RWPE2 (cell line): ENCODE measurements around the gene MUC5B.

Source experiments
- ATAC-seq: fragments of 200-7000 bp; cut with Tn5 transposase; 3 replicates; pipeline ENCODE4 v1.9.1; 2021; ENCODE audit warnings: low read depth
- DNase-seq: peaks from one replicate; pipeline ENCODE4 v3.0.0-alpha.2; 2020; ENCODE audit warnings: low spot score
- H3K27ac ChIP-seq: fragments of 450-650 bp; 2 replicates; pipeline ENCODE4 v1.5.1; 2017; ENCODE audit warnings: mild to moderate bottlenecking; ENCODE audit not compliant: poor library complexity, severe bottlenecking
- H3K27me3 ChIP-seq: fragments of 250-450 bp; sonication (Bioruptor Pico); 2 replicates; pipeline ENCODE4 v1.5.1; 2021; ENCODE audit warnings: mild to moderate bottlenecking, moderate library complexity; ENCODE audit not compliant: insufficient read depth, poor library complexity, severe bottlenecking
- H3K36me3 ChIP-seq: fragments of 250-450 bp; sonication (Bioruptor Pico); 2 replicates; pipeline ENCODE4 v1.5.1; 2020; ENCODE audit warnings: low read depth, mild to moderate bottlenecking, moderate library complexity
- H3K4me1 ChIP-seq: fragments of 250-450 bp; sonication (Bioruptor Pico); 2 replicates; pipeline ENCODE4 v1.5.1; 2021; ENCODE audit warnings: mild to moderate bottlenecking, moderate library complexity; ENCODE audit not compliant: insufficient read depth, poor library complexity, severe bottlenecking
- H3K4me3 ChIP-seq: fragments of 250-450 bp; sonication (Bioruptor Pico); 2 replicates; pipeline ENCODE4 v1.5.1; 2021; ENCODE audit warnings: mild to moderate bottlenecking, moderate library complexity; ENCODE audit not compliant: severe bottlenecking
- H3K9me3 ChIP-seq: fragments of 250-450 bp; sonication (Bioruptor Pico); 2 replicates; pipeline ENCODE4 v1.5.1; 2021; ENCODE audit warnings: mild to moderate bottlenecking, moderate library complexity; ENCODE audit not compliant: severe bottlenecking
- CTCF ChIP-seq: fragments of 450-650 bp; IDR thresholded peaks from one replicate; pipeline ENCODE4 v1.5.1; 2017; ENCODE audit warnings: mild to moderate bottlenecking, moderate library complexity; ENCODE audit not compliant: poor library complexity, severe bottlenecking

The MUC5B gene

GRCh38 chr11:1202154-1202775 lies 20.6 kb upstream of the MUC5B start:
- TF ChIP-seq CTCF: no peak
- peaks cover 41% of the 10 kb centered on the region for H3K27me3 ChIP-seq
- H3K4me1 ChIP-seq: no peaks in the 10 kb centered on the region
- H3K36me3 ChIP-seq: no peaks in the 10 kb centered on the region
- H3K27ac ChIP-seq: no peak overlapping the region
- no peak overlapping the region for H3K4me3 ChIP-seq
- H3K9me3 ChIP-seq: no peaks in the 10 kb centered on the region
- DNase-seq (peak; percentile 51), ATAC-seq (peak; percentile 18; the same call in 1 of the 3 replicates)

- no peak overlapping the region for H3K4me3 ChIP-seq
- H3K27ac ChIP-seq: no peak overlapping the region
- DNase-seq (peak; percentile 62), ATAC-seq (peak; percentile 51)
- no peaks in the 10 kb centered on the region for H3K36me3 ChIP-seq
- H3K4me1 ChIP-seq: no peaks in the 10 kb centered on the region
- peaks cover 41% of the 10 kb centered on the region for H3K27me3 ChIP-seq
- H3K9me3 ChIP-seq: no peaks in the 10 kb centered on the region
- TF ChIP-seq CTCF: peak; percentile 87
Observed at GRCh38 chr11:1202776-1203504, 19.9 kb upstream of the MUC5B start.

GRCh38 chr11:1203505-1204271 lies 19.2 kb upstream of the MUC5B start:
- Histone ChIP-seq H3K27me3 (peaks cover 35% of the 10 kb centered on the region), H3K36me3 (no peaks in the 10 kb centered on the region), H3K9me3 (no peaks in the 10 kb centered on the region), H3K27ac (no peak overlapping the region), H3K4me1 (no peaks in the 10 kb centered on the region), H3K4me3 (no peak overlapping the region)
- DNase-seq (peak; percentile 57), ATAC-seq (no peak)
- no peak for TF ChIP-seq CTCF

- Histone ChIP-seq H3K27ac (no peak overlapping the region), H3K9me3 (no peaks in the 10 kb centered on the region), H3K27me3 (peaks cover 27% of the 10 kb centered on the region), H3K36me3 (no peaks in the 10 kb centered on the region), H3K4me3 (no peak overlapping the region), H3K4me1 (no peaks in the 10 kb centered on the region)
- DNase-seq (peak; percentile 47), ATAC-seq (no peak)
- no peak for TF ChIP-seq CTCF
Observed at GRCh38 chr11:1204381-1205101, 18.3 kb upstream of the MUC5B start.
